Stimulated activated CD4-positive, alpha-beta T cell treated with anti-CD3 and anti-CD28 coated beads, Interleukin-2, amount 100 ng/mL, for 24 hours (primary cell): ENCODE measurements around the gene NFE2L1.
A peak's percentile ranks its signal among the peaks of the same experiment; 100 is the strongest.
"Not testable (repeated sequence)": the region's sequence is repeated elsewhere in the genome, so short reads cannot be mapped to it uniquely, and the experiment has no call there.

ENCODE experiments used
- DNase-seq, 2 donors: peaks; one replicate each; pipeline ENCODE4 v3.0.0-alpha.2; 2020

Gene NFE2L1

DNA sequence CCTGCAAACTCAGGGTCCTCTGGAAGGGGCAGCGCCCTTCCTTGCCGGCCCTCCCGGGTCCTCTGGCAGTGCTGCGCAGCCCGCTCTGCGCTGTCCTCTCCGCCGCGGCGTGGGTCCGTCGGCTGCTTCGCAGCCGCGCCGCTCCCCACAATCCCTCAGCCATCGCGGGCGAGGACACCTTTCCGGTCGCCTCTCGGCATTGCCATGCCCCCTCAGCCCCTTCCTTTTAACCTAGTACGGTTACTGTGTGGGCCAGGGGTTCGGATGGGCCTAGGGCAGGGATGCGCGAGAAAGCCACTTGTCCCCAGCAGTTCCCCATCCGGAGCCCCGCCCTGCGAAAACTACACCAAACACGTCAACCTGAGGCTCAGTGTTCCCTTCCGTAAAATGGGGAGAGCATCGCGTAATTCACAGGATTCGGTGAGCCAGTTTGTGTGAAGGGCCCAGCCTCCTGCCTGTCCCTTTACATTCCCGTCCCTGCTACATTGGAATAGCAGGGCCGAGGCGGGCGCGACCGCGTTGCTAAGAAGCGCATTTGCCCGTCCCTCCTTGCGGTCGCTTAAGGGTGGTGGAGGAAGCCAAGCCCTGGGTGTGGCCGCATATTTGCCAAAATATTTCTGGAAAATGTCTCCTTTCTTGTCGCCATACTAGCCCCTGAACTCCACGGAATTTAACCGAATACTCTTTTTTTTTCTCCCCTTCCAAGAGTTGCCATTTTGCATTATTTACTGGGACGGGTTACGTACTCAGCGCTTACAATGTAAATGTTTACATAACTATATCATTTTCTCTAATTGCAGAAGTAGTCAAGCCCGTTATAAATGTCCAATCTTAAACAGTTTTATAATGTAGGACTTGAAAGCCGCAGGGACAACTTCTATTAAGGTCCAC is 23.8 kb upstream of the NFE2L1 start:
- peak; percentile 51 to 55 for DNase-seq

DNA sequence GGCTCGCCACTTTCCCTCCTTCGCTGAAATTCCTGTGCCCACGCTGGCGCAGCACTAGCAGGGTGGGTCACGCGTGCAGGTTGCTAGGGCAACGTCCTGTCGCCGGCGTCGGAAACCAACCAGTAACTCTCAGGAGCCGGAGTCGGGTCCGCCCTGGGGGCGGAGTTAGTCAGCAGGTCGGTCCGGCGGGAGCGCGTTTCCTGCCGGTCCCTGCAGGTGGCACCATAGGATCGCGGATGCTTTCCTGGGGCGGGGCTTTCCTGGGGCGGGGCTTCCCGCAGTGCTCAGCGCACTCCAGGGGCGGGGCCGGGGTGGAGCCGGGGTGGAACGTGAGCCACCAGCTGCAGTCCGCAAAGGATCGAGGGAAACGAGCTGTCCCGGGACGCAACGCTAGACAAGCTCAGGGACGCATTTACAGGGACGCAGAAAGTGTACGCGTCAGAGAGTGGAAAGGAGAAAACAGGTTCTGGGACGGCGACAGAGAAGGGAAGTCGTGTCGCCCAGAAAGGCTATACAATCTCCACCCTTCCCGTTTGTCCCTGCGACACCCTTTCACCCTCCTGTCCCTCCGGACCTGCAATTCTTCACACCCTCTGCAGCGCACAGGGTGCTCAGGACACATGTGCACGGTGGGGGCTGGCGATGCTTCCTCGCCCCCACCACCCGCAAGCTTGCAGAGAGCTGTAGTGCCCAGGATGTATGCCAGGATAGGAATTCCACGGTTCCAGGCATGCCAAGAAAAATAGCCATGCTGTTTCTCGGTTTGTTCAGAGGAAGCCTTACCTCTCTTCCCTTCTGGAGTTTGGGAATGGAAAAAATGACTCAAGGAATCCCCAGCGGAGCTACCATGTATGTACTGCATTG is 22.9 kb upstream of the NFE2L1 start:
- peak; percentile 98 for DNase-seq

DNA sequence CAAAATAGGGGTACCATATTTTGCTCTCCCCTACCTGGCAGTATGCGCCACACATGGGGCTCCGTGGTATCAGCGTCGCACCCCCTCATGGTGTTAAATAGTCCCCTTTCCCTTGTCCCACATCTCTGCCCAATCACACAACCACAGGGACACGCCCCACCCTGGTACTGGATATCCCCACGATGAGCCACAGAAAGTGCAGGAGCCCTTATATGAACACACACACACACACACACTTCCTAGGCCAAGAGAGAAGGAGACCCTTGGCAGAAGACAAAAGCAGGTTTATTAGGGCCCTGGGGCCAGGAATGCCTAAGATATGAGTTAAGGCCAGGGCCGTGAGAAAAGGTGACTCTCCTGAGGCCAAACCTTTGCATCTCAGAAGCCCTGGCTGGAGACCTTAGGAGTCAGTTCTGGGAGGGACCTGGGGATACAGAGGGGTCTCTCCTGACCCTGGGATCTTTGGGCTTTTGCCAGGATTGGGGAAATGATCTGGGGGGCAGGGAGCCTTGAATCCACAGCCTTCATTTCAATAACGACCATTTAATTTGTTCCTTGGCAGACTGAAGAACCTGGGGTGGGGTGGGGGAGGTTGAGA is 22.2 kb upstream of the NFE2L1 start:
- no peak for DNase-seq

- DNase-seq: peak; percentile 77 to 79
These were observed 21.4 kb upstream of the NFE2L1 start for GRCh38 chr17:48026502-48027321.

DNA sequence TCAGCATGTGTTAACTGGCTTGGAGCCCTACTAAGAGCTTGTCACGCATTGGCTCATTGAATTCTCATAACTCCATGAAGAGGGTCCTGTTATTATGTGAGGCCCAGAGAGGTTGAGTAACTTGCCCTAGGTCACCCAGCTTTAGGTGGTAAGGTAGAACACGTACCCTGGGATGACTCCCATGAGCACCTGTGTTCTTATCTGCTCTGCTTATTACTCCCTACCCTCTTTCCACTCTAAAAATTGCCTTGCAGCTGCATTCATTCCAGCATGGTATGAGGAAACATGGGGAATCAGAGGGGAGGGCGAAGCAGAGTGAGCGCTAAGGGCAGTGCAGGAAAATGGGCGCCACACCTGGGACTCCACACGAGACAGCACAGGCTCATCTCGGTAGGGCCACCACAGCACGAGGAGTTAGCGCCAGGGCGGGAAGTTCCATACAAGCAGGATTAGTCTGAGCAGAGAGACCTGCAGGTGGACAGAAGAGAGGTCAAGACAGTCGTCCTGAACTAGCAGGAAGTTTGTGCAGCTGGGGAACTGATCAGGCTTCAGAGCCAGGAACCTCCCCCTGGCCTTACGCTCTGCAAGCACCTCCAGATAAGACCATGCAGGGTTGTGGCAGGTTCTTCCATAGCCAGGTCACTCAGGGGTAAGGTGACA is 20.7 kb upstream of the NFE2L1 start:
- no peak for DNase-seq

GRCh38 chr17:48028736-48029135 is 19.4 kb upstream of the NFE2L1 start:
- no peak for DNase-seq

DNA sequence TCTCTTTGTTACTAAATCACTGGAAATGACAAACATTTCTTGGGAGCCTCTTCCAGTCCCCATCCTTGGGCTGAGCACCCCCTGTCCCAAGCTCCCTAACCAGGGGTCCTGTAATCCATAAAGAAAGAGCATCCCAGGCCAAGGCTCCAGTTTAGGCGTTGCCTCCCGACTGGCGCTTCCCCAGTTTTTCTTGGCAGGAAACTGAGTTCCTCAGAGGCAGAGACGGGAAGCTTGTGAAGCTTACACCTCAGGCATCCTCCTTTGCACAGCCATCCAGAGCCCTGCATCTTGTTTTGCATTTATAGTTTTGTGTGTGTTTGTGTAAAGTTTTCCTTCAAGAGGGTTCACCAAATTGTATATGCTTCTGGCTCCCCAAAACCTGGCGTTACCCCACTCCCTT is 17.6 kb upstream of the NFE2L1 start:
- DNase-seq: no peak

DNA sequence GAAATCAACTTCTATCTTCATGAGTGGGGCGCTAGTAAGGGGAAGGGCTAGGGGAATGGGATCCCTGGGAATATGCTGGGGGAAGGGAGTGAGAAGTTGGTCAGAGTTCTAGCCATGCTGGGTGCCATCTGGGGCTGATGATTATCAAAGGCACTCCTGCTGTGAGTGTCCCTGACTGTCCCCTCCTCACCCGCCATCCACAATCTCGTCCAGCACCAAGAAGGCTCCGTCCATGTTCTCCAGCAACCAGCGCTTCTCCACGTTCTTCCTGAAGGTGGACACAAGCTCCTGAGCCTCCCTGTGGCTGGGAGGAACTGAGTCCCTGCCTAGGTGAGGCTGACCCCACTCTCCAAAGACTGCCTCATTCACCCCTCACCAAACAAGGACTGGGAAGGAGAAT is 16.2 kb upstream of the NFE2L1 start:
- no peak for DNase-seq

DNA sequence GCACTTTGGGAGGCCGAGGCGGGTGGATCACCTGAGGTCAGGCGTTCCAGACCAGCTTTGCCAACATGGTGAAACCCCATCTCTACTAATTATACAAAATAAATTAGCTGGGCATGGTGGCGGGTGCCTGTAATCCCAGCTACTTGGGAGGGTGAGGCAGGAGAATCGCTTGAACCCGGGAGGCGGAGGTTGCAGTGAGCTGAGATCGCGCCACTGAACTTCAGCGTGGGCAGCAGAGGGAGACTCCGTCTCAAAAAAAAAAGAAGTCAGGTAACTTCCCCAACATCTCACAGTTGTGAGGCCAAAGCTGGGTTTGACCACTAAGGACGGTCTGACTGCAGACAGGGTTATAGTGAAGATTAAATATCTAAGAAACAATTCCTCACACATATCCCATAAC is 13.4 kb upstream of the NFE2L1 start:
- not testable (repeated sequence) for DNase-seq

DNA sequence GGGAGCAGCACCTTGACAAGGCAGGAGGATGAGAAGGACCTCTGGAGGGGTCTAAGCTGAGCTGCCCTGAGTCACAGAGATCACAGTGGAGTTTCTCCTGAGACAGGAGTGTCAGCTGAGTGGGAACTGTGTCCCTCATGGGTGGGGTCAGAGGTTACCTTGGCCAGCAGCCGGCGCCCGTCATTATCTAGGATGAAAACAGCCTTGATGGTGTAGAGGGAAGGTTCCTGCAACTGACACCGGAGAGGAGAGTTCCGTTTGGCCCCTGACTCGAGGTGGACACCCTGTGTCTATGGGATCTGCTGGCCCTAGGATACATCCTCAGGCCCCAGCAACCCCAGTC is 11.5 kb upstream of the NFE2L1 start:
- DNase-seq: no peak

DNA sequence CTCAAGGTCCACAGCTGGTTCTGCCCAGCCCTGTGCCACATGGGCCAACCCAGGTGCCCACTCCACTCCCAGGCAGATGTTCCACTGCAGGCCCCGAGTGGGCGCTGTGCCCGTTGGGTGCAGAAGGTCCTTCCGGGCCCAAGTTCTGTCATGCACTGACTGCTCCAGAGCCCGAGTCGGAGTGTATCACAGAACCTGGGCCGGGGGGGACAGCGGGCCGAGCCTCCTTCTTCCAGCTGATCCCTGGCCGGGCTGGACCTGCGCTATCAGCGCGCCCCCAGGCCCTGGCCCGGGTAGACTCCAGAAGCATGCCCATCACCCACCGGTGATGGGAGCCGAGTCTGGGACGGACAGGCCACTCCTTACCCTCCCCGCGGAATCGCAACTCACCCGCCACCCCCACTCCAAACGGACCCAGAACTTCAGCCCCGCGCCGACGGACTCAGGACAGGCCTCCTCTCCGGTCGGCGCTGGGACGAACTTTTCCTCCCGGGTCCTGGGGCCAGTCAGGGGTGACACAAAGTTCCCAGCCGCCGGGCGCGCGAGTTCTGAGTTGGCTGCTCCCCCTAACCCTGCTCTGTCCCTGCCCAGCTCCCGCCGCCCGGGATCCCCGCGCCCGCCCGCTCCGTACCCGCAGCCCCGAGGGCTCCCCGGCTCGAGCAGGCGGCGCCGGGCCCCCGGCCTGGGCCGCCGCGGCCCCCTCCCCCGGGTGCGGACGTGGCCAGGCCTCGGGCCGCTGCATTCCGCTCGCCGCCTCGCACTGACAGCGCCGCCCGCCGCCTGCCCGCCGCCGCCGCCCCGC is 10.9 kb upstream of the NFE2L1 start, which contains the start of gene COPZ2:
Gene COPZ2, minus strand, starts transcription at position 762 of the 802 bp plus-strand sequence. Its CDS starts 20 bp downstream, at position 742.
- peak; percentile 67 to 69 for DNase-seq

GRCh38 chr17:48037838-48038323 is 10.3 kb upstream of the NFE2L1 start:
- DNase-seq: no peak

- DNase-seq: no peak
These were observed 9.5 kb upstream of the NFE2L1 start for GRCh38 chr17:48038687-48039086.

- DNase-seq: no peak
These were observed 5.0 kb upstream of the NFE2L1 start for GRCh38 chr17:48043176-48043575.

DNA sequence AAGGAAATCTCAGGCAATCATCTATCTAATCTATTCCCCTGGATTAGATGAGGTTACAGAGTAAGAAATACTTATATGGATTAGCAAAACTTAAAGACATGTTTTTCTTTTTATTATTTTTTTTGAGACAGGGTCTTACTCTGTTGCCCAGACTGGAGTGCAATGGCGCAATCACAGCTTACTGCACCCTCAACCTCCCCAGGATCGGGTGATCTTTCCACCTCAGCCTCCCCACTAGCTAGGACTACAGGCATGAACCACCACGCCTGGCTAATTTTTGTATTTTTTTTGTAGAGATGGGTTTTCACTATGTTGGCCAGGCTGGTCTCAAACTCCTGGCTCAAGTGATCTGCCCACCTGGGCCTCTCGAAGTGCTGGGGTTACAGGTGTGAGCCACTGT is 3.3 kb upstream of the NFE2L1 start:
- no peak for DNase-seq

- DNase-seq: no peak
These were observed 2.7 kb upstream of the NFE2L1 start for GRCh38 chr17:48045316-48046001.

GRCh38 chr17:48046296-48046695 is 1.9 kb upstream of the NFE2L1 start:
- DNase-seq: no peak

- DNase-seq: peak in 1 of 2 donors; percentile 36
These were observed 932 bp upstream of the NFE2L1 start for GRCh38 chr17:48047113-48047740.

- DNase-seq: peak; percentile 39 to 71
These were observed 396 bp downstream of the NFE2L1 start for GRCh38 chr17:48048384-48049126.
